PC-3 (cell line): ENCODE measurements around the gene ZNF214. TPM values are rescaled to one million over a fixed set of nuclear protein-coding genes. Genes with fewer than 3 reads are reported as not detected.

ENCODE experiments used
- ATAC-seq: fragments of 200-7000 bp; cut with Tn5 transposase; 2 replicates; pipeline ENCODE4 v1.9.1; 2020; ENCODE audit warnings: mild to moderate bottlenecking, moderate library complexity
- BruUV-seq: library from RNA; stranded (reverse); fragments of 400-500 nt; replicated peaks from 2 replicates; lab custom pipeline; 2021; lab: Mats Ljungman, UMichigan
- CTCF ChIA-PET: fragments of 300-600 bp; sonication (Branson Sonifier 250); formaldehyde crosslinking; loops from one replicate; lab custom pipeline; 2022; ENCODE audit warnings: antibody characterized with exemption; lab: Charles Lee
- POLR2A ChIA-PET: fragments of 300-600 bp; sonication (Branson Sonifier 250); formaldehyde crosslinking; loops from one replicate; lab custom pipeline; 2022; ENCODE audit warnings: antibody characterized with exemption; ENCODE audit not compliant: unreplicated experiment; lab: Charles Lee
- DNase-seq: peaks from one replicate; pipeline ENCODE4 v3.0.0-alpha.2; 2015
- H2AFZ ChIP-seq: fragments of 300-600 bp; sonication (generic); 2 replicates; pipeline ENCODE4 v1.6.0; 2016; ENCODE audit warnings: antibody characterized with exemption, low read length
- H3F3A ChIP-seq: fragments of 300-600 bp; sonication (generic); one replicate; pipeline ENCODE4 v1.6.0; 2017; ENCODE audit warnings: antibody characterized with exemption, low read length, control low read depth, mild to moderate bottlenecking; ENCODE audit not compliant: unreplicated experiment
- H3K27ac ChIP-seq: fragments of 300-600 bp; sonication (generic); 2 replicates; pipeline ENCODE4 v1.5.1; 2016; ENCODE audit warnings: mild to moderate bottlenecking, low read length
- H3K27me3 ChIP-seq: fragments of 300-600 bp; sonication (generic); 2 replicates; pipeline ENCODE4 v1.6.1; 2016; ENCODE audit warnings: low read length, mixed read lengths
- H3K36me3 ChIP-seq: fragments of 300-600 bp; sonication (generic); 2 replicates; pipeline ENCODE4 v1.6.1; 2016; ENCODE audit warnings: low read depth, mixed run types, low read length, mixed read lengths
- H3K4me1 ChIP-seq: fragments of 300-600 bp; sonication (generic); 2 replicates; pipeline ENCODE4 v1.5.1; 2016; ENCODE audit warnings: low read length; ENCODE audit not compliant: insufficient read depth
- H3K4me2 ChIP-seq: fragments of 300-600 bp; sonication (generic); 2 replicates; pipeline ENCODE4 v1.6.0; 2016; ENCODE audit warnings: low read length
- H3K4me3 ChIP-seq: fragments of 300-600 bp; sonication (generic); 2 replicates; pipeline ENCODE4 v1.5.1; 2016; ENCODE audit warnings: mild to moderate bottlenecking, low read length, mixed read lengths
- H3K79me2 ChIP-seq: fragments of 300-600 bp; sonication (generic); 2 replicates; pipeline ENCODE4 v1.6.1; 2017; ENCODE audit warnings: low read length, mixed read lengths
- H3K9ac ChIP-seq: fragments of 300-600 bp; sonication (generic); 2 replicates; pipeline ENCODE4 v1.6.0; 2016; ENCODE audit warnings: mild to moderate bottlenecking, low read length
- H3K9me2 ChIP-seq: fragments of 300-600 bp; sonication (generic); replicated peaks from 2 replicates; pipeline ENCODE4 v1.6.1; 2016; ENCODE audit warnings: mixed run types, low read length, mixed read lengths
- H3K9me3 ChIP-seq: fragments of 300-600 bp; sonication (generic); 2 replicates; pipeline ENCODE4 v1.6.1; 2016; ENCODE audit warnings: low read length, mixed read lengths
- H4K20me1 ChIP-seq: fragments of 300-600 bp; sonication (generic); 2 replicates; pipeline ENCODE4 v1.6.1; 2016; ENCODE audit warnings: low read length, mixed read lengths
- CTCF ChIP-seq: fragments of 300-600 bp; sonication (generic); conservative IDR thresholded peaks from 2 replicates; pipeline ENCODE4 v1.5.1; 2017; ENCODE audit warnings: antibody characterized with exemption, low read depth, mild to moderate bottlenecking, low read length
- EZH2 ChIP-seq: fragments of 300-600 bp; sonication (generic); IDR thresholded peaks from one replicate; pipeline ENCODE4 v1.6.1; 2017; ENCODE audit warnings: antibody characterized with exemption, mild to moderate bottlenecking, low read length; ENCODE audit not compliant: unreplicated experiment
- EZH2phosphoT487 ChIP-seq: fragments of 300-600 bp; sonication (generic); IDR thresholded peaks from 2 replicates; pipeline ENCODE4 v1.6.1; 2018; ENCODE audit warnings: mild to moderate bottlenecking, antibody characterized with exemption, low read length, borderline replicate concordance
- intact Hi-C: fragments of 100-400 bp; cut with micrococcal nuclease; formaldehyde crosslinking; loops from 2 replicates; pipeline ENCODE4 v1.9.0; 2023
- total RNA-seq: library from RNA; depleted of rRNA; stranded (reverse); fragments of >200 nt; gene quantifications from 2 replicates; pipeline ENCODE4 v1.2.3, GENCODE V29; 2014

The ZNF214 gene
- total RNA-seq, 1 experiment from 2014 or later = 1.4 TPM

- ChIA-PET POLR2A (no interaction called here), CTCF (no interaction called here)
- DNase-seq (no peak), ATAC-seq (no peak)
- Histone ChIP-seq H2AFZ (no peak overlapping the region), H3K79me2 (no peaks in the 10 kb centered on the region), H3K4me3 (no peak overlapping the region), H3K36me3 (no peaks in the 10 kb centered on the region), H3K9me2 (no peaks in the 10 kb centered on the region), H3K27ac (no peak overlapping the region), H3K4me1 (no peaks in the 10 kb centered on the region), H3K4me2 (no peak overlapping the region), H3K9me3 (no peaks in the 10 kb centered on the region), H3K27me3 (peaks cover 39% of the 10 kb centered on the region), H3K9ac (no peak overlapping the region), H3F3A (no peaks in the 10 kb centered on the region), H4K20me1 (no peaks in the 10 kb centered on the region)
- intact Hi-C loops = no loop called here
- TF ChIP-seq EZH2 (no peak), CTCF (no peak), EZH2phosphoT487 (no peak)
- no TSS peak for BruUV-seq
Measured at GRCh38 chr11:7032692-7033091, 12.5 kb upstream of the ZNF214 start.

- no peak for ATAC-seq
- intact Hi-C loops = no loop called here
- Histone ChIP-seq H3K9me2 (no peaks in the 10 kb centered on the region), H3K4me1 (no peaks in the 10 kb centered on the region), H3K79me2 (no peaks in the 10 kb centered on the region), H3K9me3 (no peaks in the 10 kb centered on the region), H3K4me3 (no peak overlapping the region), H3K27ac (no peak overlapping the region), H2AFZ (no peak overlapping the region), H3K27me3 (peaks cover 36% of the 10 kb centered on the region), H3K4me2 (no peak overlapping the region), H3F3A (no peaks in the 10 kb centered on the region), H3K9ac (no peak overlapping the region), H4K20me1 (no peaks in the 10 kb centered on the region), H3K36me3 (no peaks in the 10 kb centered on the region)
- ChIA-PET CTCF (no interaction called here), POLR2A (no interaction called here)
- BruUV-seq = no TSS peak
- TF ChIP-seq EZH2phosphoT487 (no peak), CTCF (no peak)
- no peak for DNase-seq
Measured at GRCh38 chr11:7031471-7031871, 11.3 kb upstream of the ZNF214 start.

DNA sequence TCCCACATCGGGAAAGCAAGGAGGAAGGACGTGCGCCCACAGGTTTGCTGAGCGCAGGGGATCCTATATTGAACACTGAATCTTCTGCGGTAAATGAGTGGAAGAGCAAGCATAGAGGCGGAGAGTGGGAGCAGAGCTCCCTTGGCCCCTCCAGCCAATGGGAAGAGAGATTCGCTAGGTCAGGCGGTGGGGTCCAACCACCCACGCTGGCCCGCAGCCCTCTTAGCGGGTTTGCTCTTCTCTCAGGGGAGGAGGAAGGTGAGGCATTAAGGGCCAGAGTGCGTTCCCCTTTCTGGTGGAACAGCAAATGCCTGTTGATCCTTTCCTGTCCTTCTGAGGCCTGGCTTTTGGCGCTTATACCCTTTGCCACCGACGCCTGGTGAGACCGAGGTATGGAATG lies 10.7 kb upstream of the ZNF214 start:
- no peak overlapping the region for H3K27ac ChIP-seq
- no peak overlapping the region for H3K4me2 ChIP-seq
- DNase-seq (no peak), ATAC-seq (no peak)
- no peaks in the 10 kb centered on the region for H3K36me3 ChIP-seq
- no peaks in the 10 kb centered on the region for H3K79me2 ChIP-seq
- CTCF ChIA-PET = no interaction called here
- BruUV-seq = no TSS peak
- no peaks in the 10 kb centered on the region for H4K20me1 ChIP-seq
- no peak overlapping the region for H2AFZ ChIP-seq
- POLR2A ChIA-PET = no interaction called here
- H3K27me3 ChIP-seq = peaks cover 36% of the 10 kb centered on the region
- H3K9ac ChIP-seq = no peak overlapping the region
- TF ChIP-seq CTCF = no peak
- TF ChIP-seq EZH2phosphoT487 = no peak
- TF ChIP-seq EZH2 = no peak
- H3K9me3 ChIP-seq = no peaks in the 10 kb centered on the region
- intact Hi-C loops = no loop called here
- H3K4me3 ChIP-seq = no peak overlapping the region
- no peaks in the 10 kb centered on the region for H3K9me2 ChIP-seq
- H3K4me1 ChIP-seq = no peaks in the 10 kb centered on the region
- H3F3A ChIP-seq = no peaks in the 10 kb centered on the region
